Measurements from ENCODE around the gene MRGPRF. TPM values are rescaled to one million over a fixed set of nuclear protein-coding genes. Genes with fewer than 3 reads are reported as not detected.
A peak's percentile ranks its signal among the peaks of the same experiment; 100 is the strongest.

Gene MRGPRF
- total RNA-seq, 3 donors from 2014 or later: 5.9 to 21.3 (median 12.9) TPM

DNA sequence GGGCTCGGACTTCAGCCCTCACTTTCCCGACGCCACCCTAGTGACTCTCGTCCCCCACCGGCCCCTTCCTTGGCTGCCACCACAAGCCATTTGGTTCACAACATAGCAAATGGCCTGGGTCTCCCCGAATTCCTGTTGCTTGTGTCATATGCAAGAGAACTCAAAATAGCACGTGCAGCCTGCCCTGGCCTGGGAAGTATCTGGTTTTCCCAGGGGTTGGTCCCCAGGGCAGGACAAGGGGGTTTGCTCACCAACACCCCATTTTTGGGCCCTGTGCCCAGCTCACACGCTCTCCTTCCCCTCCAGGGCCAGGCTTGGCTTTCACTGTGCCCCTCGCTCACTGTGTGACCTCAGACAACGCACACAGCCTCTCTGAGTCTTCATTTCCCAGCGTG lies 22.9 kb upstream of the MRGPRF start:
- TF ChIP-seq, protein P1, sequence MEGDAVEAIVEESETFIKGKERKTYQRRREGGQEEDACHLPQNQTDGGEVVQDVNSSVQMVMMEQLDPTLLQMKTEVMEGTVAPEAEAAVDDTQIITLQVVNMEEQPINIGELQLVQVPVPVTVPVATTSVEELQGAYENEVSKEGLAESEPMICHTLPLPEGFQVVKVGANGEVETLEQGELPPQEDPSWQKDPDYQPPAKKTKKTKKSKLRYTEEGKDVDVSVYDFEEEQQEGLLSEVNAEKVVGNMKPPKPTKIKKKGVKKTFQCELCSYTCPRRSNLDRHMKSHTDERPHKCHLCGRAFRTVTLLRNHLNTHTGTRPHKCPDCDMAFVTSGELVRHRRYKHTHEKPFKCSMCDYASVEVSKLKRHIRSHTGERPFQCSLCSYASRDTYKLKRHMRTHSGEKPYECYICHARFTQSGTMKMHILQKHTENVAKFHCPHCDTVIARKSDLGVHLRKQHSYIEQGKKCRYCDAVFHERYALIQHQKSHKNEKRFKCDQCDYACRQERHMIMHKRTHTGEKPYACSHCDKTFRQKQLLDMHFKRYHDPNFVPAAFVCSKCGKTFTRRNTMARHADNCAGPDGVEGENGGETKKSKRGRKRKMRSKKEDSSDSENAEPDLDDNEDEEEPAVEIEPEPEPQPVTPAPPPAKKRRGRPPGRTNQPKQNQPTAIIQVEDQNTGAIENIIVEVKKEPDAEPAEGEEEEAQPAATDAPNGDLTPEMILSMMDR (IDR thresholded peaks at IDR 0.05): no peak
- peak in 2 of 3 donors; percentile 20 to 27 for TF ChIP-seq POLR2AphosphoS5 (IDR thresholded peaks at IDR 0.05)
- TF ChIP-seq POLR2A (IDR thresholded peaks at IDR 0.05): no peak
- intact Hi-C loops (cut with DNase I; ENCODE audit: low total_unique reads): no loop called here
- Histone ChIP-seq H3K36me3 (no peaks in the 10 kb centered on the region), H3K27me3 (no peaks in the 10 kb centered on the region), H3K27ac (peak overlapping the region; percentile 21 to 62), H3K4me3 (no peak overlapping the region), H3K9me3 (no peaks in the 10 kb centered on the region), H3K4me1 (peaks cover 0 to under 1% of the 10 kb centered on the region in 2 donors)
- DNase-seq (ENCODE audit: low spot score in 2 of 2): no peak

DNA sequence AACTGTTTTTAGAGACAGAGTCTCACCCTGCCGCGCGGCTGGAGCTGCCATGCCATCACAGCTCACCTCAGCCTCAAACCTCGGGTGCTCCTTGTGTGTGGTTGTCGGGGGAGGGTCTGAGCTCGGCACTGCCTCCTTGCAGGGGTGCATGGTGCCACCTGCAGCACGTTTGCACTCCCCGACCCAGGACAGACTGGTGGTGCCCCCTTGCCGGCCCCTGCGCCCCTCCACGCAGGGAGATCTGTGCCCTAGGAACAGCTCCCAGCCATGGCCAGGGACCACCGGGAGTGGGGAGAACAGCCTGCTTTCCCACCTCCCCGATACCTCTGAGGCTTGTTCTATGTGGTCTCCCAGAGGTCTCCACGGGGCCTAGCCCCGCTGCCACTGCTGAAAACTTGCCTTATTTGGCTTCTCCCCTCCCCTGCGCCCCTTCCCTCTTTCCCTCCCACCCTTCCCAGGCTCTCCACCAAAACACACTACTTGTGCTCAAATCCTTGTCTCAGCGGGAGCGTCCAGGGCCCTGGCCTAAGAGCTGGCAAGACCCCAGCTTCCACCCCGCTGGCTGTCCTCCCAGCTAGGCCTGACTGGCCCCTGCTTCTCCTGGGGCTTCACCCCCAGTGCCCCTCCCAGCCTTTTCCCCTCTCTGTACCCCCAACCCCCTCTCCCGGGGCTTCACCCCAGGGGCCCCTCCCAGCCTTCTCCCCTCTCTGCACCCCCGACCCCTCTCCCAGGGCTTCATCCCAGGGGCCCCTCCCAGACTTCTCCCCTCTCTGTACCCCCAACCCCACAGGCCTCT lies 22.3 kb upstream of the MRGPRF start:
- no peaks in the 10 kb centered on the region for H3K27me3 ChIP-seq
- H3K27ac ChIP-seq: peak overlapping the region; percentile 21 to 62
- no peaks in the 10 kb centered on the region for H3K9me3 ChIP-seq
- H3K4me3 ChIP-seq: no peak overlapping the region
- TF ChIP-seq POLR2AphosphoS5 (IDR thresholded peaks at IDR 0.05) (no peak), POLR2A (IDR thresholded peaks at IDR 0.05) (no peak)
- TF ChIP-seq, protein P1 (IDR thresholded peaks at IDR 0.05): no peak
- peaks cover 0 to 3% of the 10 kb centered on the region in 2 donors for H3K4me1 ChIP-seq
- H3K36me3 ChIP-seq: no peaks in the 10 kb centered on the region
- no peak for DNase-seq (ENCODE audit: low spot score in 2 of 2)
- intact Hi-C loops (cut with DNase I; ENCODE audit: low total_unique reads): no loop called here

DNA sequence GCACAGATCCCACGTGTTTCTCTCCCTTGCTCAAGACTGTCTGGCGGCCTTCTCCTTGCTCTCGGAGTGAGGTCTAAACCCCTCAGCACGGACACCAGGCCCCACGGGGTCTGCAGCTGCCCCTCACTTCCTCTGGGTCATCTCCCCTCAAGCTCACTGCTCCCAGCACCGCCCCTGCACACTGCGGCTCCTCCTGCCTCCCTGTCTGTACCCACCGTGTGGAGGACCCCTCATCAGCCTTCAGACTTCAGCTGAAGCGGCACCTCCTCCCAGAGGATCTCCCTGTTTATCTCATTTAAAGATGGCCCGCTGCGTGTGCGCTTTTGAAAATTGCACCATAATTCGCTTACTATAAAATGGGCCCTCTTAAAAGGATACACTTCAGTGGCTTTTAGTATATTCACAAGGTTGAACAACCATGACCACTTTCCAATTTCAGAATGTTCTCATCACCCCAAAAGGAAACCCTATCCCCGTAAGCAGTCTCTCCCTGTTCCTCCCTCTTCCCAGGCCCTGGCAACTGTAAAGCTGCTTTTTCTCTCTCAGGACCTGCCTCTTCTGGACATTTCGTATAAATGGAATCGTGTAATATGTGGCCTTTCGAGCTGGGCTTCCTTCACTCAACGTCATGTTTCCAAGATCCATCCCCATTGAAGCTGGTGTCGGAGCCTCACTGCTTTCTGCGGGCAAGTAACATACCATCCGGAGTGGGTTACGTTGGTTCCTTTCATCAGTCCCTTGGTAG lies 21.2 kb upstream of the MRGPRF start:
- no peaks in the 10 kb centered on the region for H3K27me3 ChIP-seq
- TF ChIP-seq POLR2A (IDR thresholded peaks at IDR 0.05) (no peak), POLR2AphosphoS5 (IDR thresholded peaks at IDR 0.05) (no peak)
- TF ChIP-seq, protein P1 (IDR thresholded peaks at IDR 0.05): no peak
- H3K36me3 ChIP-seq: no peaks in the 10 kb centered on the region
- no peaks in the 10 kb centered on the region for H3K9me3 ChIP-seq
- H3K4me3 ChIP-seq: no peak overlapping the region
- H3K27ac ChIP-seq: no peak overlapping the region
- H3K4me1 ChIP-seq: peaks cover 0 to 3% of the 10 kb centered on the region in 2 donors
- no peak for DNase-seq (ENCODE audit: low spot score in 2 of 2)
- intact Hi-C loops (cut with DNase I; ENCODE audit: low total_unique reads): no loop called here

DNA sequence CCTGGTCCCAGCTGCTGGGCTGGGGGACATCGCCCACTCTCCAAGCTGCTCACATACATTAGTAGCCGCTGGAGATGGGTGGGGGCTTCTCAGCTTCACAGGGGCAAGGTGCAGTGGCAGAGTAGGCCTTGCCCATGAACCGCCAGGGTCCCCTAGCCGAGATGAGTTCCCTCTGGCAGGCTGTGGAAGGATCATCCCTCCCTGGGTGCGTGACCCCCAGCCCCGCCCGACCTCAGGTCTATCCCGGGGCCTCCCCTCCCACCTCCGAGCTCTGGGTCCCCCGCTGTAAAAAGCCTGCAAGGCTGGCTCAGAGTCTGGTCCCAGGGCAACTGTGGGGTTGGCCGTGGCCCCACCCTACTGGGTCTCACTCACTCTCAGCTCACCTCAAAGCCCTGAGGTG lies 20.4 kb upstream of the MRGPRF start:
- no peak for DNase-seq (ENCODE audit: low spot score in 2 of 2)
- peaks cover 0 to 3% of the 10 kb centered on the region in 2 donors for H3K4me1 ChIP-seq
- no peak overlapping the region for H3K4me3 ChIP-seq
- no peaks in the 10 kb centered on the region for H3K27me3 ChIP-seq
- no peak overlapping the region for H3K27ac ChIP-seq
- TF ChIP-seq POLR2AphosphoS5 (IDR thresholded peaks at IDR 0.05): no peak
- TF ChIP-seq POLR2A (IDR thresholded peaks at IDR 0.05): no peak
- TF ChIP-seq, protein P1 (IDR thresholded peaks at IDR 0.05): no peak
- no peaks in the 10 kb centered on the region for H3K36me3 ChIP-seq
- no peaks in the 10 kb centered on the region for H3K9me3 ChIP-seq
- intact Hi-C loops (cut with DNase I; ENCODE audit: low total_unique reads): no loop called here

DNA sequence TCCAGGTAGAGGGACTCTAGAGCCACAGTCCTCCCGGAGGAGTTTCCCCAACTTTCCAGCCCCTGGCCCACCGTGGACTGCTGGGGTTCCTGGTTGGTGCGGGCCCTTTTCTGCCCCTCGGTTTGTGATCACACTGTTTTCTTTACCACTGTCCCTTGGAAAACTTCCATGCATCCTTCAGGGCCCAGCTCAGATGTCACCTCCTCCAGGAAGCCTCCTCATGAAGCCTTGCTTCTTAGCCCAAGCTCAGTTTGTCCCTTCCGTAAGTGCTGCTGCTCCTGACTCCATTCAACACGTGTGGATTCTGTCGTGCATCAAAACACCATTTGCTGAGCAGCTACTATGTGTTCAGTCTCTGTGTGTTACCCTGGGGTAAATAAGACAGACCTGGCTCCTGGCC lies 19.8 kb upstream of the MRGPRF start:
- H3K4me1 ChIP-seq: peaks cover 0 to 3% of the 10 kb centered on the region in 2 donors
- intact Hi-C loops (cut with DNase I; ENCODE audit: low total_unique reads): no loop called here
- TF ChIP-seq POLR2AphosphoS5 (IDR thresholded peaks at IDR 0.05) (no peak), POLR2A (IDR thresholded peaks at IDR 0.05) (no peak)
- TF ChIP-seq, protein P1 (IDR thresholded peaks at IDR 0.05): no peak
- H3K4me3 ChIP-seq: no peak overlapping the region
- DNase-seq (ENCODE audit: low spot score in 2 of 2): no peak
- H3K27ac ChIP-seq: no peak overlapping the region
- no peaks in the 10 kb centered on the region for H3K27me3 ChIP-seq
- H3K36me3 ChIP-seq: no peaks in the 10 kb centered on the region
- H3K9me3 ChIP-seq: no peaks in the 10 kb centered on the region

Measured in breast epithelium (tissue), 4 donors.